ENCODE data around the gene NAA15. TPM values are rescaled to one million over a fixed set of nuclear protein-coding genes. Genes with fewer than 3 reads are reported as not detected.
"Not testable (repeated sequence)": the region's sequence is repeated elsewhere in the genome, so short reads cannot be mapped to it uniquely, and the experiment has no call there.

NAA15 gene
- total RNA-seq, 2 donors from 2014 or later: 16.5 to 22.8 TPM

- Histone ChIP-seq H3K36me3 (replicated peaks in 1 of 2; ENCODE audit: insufficient read depth in 1 of 2, low read depth in 2 of 2) (peaks cover 0 to 2% of the 10 kb centered on the region in 2 donors), H3K4me1 (no peaks in the 10 kb centered on the region), H3K9me3 (no peaks in the 10 kb centered on the region), H3K27me3 (no peaks in the 10 kb centered on the region), H3K4me3 (no peak overlapping the region), H3K27ac (no peak overlapping the region)
- TF ChIP-seq POLR2A (IDR thresholded peaks at IDR 0.05): no peak
- no peak for TF ChIP-seq CTCF (IDR thresholded peaks at IDR 0.05)
- DNase-seq (no peak), ATAC-seq (no peak)
- intact Hi-C loops (cut with DNase I): no loop called here
- 95 to 96% methylated on average over 4 of the region's 4 CpGs for whole genome bisulfite sequencing, 2 donors
Observed at GRCh38 chr4:139441029-139441428, 139.7 kb downstream of the NAA15 start.

- Histone ChIP-seq H3K4me3 (no peak overlapping the region), H3K4me1 (no peaks in the 10 kb centered on the region), H3K27ac (no peak overlapping the region), H3K36me3 (replicated peaks in 1 of 2; ENCODE audit: insufficient read depth in 1 of 2, low read depth in 2 of 2) (no peaks in the 10 kb centered on the region), H3K27me3 (no peaks in the 10 kb centered on the region), H3K9me3 (no peaks in the 10 kb centered on the region)
- 89 to 90% methylated on average over 7 of the region's 7 CpGs for WGBS, 2 donors
- TF ChIP-seq CTCF (IDR thresholded peaks at IDR 0.05) (no peak), POLR2A (IDR thresholded peaks at IDR 0.05) (no peak)
- intact Hi-C loops (cut with DNase I): no loop called here
- DNase-seq (no peak), ATAC-seq (no peak)
Observed at GRCh38 chr4:139443661-139444060, 142.4 kb downstream of the NAA15 start.

- DNase-seq; H3K36me3 ChIP-seq (replicated peaks in 1 of 2; ENCODE audit: insufficient read depth in 1 of 2, low read depth in 2 of 2); H3K4me3 ChIP-seq; H3K9me3 ChIP-seq; intact Hi-C loops (cut with DNase I); H3K4me1 ChIP-seq; H3K27ac ChIP-seq; H3K27me3 ChIP-seq; ATAC-seq: not testable (repeated sequence)
- WGBS, 2 donors: 84 to 86% methylated on average over 3 of the region's 3 CpGs
Observed at GRCh38 chr4:139444881-139445280, 143.6 kb downstream of the NAA15 start.

- H3K9me3 ChIP-seq; H3K27me3 ChIP-seq; DNase-seq; H3K27ac ChIP-seq; H3K4me1 ChIP-seq; H3K36me3 ChIP-seq (replicated peaks in 1 of 2; ENCODE audit: insufficient read depth in 1 of 2, low read depth in 2 of 2); intact Hi-C loops (cut with DNase I); H3K4me3 ChIP-seq; ATAC-seq: not testable (repeated sequence)
- WGBS, 2 donors: 94 to 100% methylated on average over 4 of the region's 4 CpGs
Observed at GRCh38 chr4:139447078-139447477, 145.8 kb downstream of the NAA15 start.

- Histone ChIP-seq H3K36me3 (replicated peaks in 1 of 2; ENCODE audit: insufficient read depth in 1 of 2, low read depth in 2 of 2) (no peaks in the 10 kb centered on the region), H3K27me3 (no peaks in the 10 kb centered on the region), H3K4me3 (no peak overlapping the region), H3K4me1 (peaks cover 15% of the 10 kb centered on the region), H3K27ac (no peak overlapping the region), H3K9me3 (no peaks in the 10 kb centered on the region)
- DNase-seq (no peak), ATAC-seq (no peak)
- TF ChIP-seq CTCF (IDR thresholded peaks at IDR 0.05) (no peak), POLR2A (IDR thresholded peaks at IDR 0.05) (no peak)
- intact Hi-C loops (cut with DNase I): no loop called here
- WGBS, 2 donors: 90 to 91% methylated on average over 2 of the region's 2 CpGs
Observed at GRCh38 chr4:139450586-139450985, 149.3 kb downstream of the NAA15 start.

- no peak for TF ChIP-seq CTCF (IDR thresholded peaks at IDR 0.05)
- no peak for TF ChIP-seq POLR2A (IDR thresholded peaks at IDR 0.05)
- WGBS, 2 donors: 27 to 41% methylated on average over 1 of the region's 1 CpG
- Histone ChIP-seq H3K4me1 (peaks cover 29% of the 10 kb centered on the region), H3K4me3 (no peak overlapping the region), H3K27me3 (no peaks in the 10 kb centered on the region), H3K9me3 (no peaks in the 10 kb centered on the region), H3K27ac (peak overlapping the region in 2 of 4 donors; percentile 95 to 99), H3K36me3 (replicated peaks in 1 of 2; ENCODE audit: insufficient read depth in 1 of 2, low read depth in 2 of 2) (no peaks in the 10 kb centered on the region)
- ATAC-seq: no peak
- intact Hi-C loops (cut with DNase I): no loop called here
- no peak for DNase-seq
Observed at GRCh38 chr4:139451997-139452396, 150.7 kb downstream of the NAA15 start.
